ENCODE results near the gene RIOK2.

- TF ChIP-seq, protein P1, sequence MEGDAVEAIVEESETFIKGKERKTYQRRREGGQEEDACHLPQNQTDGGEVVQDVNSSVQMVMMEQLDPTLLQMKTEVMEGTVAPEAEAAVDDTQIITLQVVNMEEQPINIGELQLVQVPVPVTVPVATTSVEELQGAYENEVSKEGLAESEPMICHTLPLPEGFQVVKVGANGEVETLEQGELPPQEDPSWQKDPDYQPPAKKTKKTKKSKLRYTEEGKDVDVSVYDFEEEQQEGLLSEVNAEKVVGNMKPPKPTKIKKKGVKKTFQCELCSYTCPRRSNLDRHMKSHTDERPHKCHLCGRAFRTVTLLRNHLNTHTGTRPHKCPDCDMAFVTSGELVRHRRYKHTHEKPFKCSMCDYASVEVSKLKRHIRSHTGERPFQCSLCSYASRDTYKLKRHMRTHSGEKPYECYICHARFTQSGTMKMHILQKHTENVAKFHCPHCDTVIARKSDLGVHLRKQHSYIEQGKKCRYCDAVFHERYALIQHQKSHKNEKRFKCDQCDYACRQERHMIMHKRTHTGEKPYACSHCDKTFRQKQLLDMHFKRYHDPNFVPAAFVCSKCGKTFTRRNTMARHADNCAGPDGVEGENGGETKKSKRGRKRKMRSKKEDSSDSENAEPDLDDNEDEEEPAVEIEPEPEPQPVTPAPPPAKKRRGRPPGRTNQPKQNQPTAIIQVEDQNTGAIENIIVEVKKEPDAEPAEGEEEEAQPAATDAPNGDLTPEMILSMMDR (conservative IDR thresholded peaks at IDR 0.05): no peak
- TF ChIP-seq ZFX (IDR thresholded peaks at IDR 0.05): no peak
Measured at GRCh38 chr5:97134634-97135033, 48.4 kb downstream of the RIOK2 start.
